CD4-positive, alpha-beta T cell treated with Interleukin-6 for 4 hours (primary cell): Measurements from ENCODE around the gene GMPS.
"Not testable (repeated sequence)": the region's sequence is repeated elsewhere in the genome, so short reads cannot be mapped to it uniquely, and the experiment has no call there.

Source experiments
- DNase-seq: peaks from one replicate; pipeline ENCODE4 v3.0.0-alpha.2; 2020; ENCODE audit warnings: mixed read lengths

The GMPS gene

DNA sequence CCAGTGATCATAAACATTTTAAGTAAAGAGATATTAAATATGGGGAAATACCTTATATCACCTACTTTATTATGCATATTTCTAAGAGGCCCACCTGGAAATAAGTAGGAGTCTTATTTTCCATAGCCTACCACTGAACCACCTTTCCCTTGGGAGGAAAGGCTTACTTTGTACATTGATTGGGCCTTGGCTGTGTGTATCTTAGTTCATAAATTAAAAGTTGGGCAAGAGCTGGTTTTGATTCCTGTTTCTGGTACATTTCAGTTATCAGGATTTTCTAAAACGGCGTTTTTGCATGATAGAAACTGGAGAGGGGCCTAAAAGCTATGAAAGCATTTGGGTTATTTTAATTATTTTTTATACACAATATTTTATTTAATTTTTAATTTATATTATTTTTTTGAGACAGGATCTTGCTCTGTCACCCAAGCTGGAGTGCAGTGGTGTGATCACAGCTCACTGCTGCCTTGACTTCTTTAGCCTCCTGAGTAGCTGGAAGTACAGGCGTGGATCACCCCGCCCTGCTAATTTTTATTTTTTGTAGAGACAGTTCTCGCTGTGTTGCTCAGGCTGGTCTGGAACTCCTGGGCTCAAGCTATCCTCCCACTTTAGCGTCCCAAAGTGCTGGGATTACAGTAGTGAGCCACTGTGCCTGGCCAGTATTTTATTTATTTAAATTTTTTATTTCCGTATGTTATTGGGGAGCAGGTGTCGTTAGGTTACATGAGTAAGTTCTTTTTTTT, 2.6 kb downstream of the GMPS start:
- no peak for DNase-seq

DNA sequence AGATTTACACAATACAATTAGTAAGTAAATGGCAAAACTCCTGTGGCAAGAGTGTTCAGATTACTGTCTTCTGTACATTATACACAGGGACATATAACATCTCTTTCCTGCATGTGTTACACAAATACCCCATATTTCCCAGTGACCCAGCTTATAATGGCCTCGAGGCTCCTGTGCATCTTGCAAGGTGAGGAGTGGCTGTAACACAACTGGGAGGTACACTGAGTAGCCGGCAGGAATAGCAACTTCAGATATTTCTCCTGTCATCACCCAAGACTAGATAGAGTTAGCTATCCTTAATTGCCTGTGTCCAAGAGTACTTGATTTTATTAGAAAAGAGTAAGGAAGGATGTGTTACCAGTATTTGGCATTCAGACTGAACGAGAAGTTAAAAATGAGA, 5.6 kb downstream of the GMPS start:
- DNase-seq = no peak

DNA sequence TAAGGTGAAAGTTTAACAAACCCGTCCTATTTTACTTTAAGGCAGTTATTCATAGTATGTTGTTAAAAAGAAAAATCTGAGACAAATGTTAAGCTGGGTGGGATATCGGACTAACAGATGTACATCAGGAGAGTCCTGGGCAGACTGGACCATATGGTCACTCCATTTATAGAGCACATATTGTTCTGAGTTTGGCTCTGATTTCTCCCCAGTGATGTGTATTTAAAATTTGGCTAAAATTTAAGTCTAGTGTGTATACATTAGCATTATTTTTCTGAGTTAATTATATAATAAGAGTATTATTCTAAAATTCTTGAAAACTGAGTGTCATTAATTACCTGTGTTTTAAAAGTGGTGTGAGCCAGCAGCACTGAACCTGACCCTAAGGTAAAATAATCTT, 6.1 kb downstream of the GMPS start:
- DNase-seq = no peak

DNA sequence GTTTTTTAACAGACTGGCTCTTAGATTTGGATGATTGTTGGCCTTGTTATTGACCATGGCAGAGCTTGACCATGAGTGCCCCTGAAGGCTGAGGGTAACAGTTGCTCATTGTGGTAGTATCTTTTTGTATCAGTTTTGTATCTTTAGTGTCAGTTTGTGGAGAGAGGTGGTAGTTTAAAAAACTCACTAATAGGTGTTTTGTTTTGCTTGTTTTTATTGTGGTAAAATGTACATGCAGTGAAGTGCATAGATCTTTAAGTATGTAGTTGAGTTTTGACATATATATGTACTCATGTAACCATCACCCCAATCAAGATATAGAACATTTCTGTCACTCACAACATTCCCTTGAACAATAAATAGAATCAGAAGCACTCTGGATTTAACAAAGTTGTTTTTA, 9.8 kb downstream of the GMPS start:
- DNase-seq = no peak

DNA sequence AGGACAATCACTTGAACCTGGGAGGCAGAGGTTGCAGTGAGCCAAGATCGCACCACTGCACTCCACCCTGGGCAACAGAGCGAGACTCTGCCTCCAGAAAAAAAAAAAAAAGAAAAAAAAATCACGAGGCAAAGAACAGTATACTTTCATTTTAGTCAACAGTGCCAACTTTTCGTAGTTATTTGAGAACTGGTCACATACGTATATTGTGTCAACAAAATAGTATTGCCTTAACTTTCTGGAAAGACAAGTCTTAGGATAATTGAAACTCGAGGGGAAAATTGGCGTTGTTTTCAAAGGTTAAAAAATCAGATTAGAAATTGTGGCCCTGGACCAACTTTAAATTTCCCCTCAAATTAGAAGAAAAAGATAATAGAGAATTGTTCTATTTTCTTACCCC, 13.8 kb downstream of the GMPS start:
- no peak for DNase-seq

DNA sequence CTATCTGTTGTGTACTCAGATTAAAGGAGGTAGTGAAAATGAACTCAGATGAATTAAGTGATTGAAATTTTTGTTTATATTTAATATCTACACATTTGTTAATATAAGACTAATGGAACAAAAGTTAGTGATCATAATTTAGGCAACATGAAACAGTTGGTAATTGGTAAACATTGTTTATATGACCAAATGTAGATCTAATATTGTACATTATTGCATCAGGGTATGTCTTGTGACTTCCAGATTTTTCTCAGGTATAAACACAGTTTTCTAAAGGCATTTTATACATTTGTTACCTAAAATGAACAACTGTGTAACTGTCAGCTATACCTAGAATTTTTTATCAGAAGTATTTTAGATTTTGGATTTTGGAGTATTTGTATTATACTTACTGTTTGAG, 14.8 kb downstream of the GMPS start:
- no peak for DNase-seq

DNA sequence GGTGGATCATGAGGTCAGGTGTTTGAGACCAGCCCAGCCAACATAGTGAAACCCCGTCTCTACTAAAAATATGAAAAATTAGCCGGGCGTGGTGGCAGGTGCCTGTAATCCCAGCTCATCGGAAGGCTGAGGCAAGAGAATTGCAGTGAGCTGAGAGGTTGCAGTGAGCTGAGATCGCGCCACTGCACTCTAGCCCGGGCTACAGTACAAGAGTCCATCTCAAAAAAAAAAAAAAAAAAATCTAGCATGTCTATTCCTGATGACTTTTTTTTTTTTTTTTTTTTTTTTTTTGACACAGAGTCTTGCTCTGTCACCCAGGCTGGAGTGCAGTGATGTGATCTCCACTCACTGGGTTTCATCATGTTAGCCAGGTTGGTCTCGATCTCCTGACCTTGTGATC, 15.9 kb downstream of the GMPS start:
- DNase-seq = not testable (repeated sequence)

DNA sequence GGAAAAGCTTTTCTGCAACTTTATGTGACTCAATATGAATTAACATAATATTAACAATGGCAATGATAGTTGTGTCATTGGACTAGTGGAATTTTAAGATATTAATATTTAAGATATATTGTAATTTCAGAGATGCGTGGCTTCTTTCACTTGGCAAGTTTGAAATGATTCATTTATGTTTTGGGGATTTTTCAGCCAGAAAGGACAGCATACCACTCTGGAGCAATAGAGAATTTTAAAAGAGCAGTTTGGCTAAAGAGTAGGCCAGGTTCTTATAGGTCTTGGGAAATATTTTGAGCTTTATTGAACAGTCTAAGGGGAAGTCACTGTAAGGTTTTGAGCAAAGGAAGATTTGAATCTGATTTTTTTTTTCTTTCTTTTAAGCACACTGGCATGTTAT, 16.5 kb downstream of the GMPS start:
- DNase-seq = no peak

DNA sequence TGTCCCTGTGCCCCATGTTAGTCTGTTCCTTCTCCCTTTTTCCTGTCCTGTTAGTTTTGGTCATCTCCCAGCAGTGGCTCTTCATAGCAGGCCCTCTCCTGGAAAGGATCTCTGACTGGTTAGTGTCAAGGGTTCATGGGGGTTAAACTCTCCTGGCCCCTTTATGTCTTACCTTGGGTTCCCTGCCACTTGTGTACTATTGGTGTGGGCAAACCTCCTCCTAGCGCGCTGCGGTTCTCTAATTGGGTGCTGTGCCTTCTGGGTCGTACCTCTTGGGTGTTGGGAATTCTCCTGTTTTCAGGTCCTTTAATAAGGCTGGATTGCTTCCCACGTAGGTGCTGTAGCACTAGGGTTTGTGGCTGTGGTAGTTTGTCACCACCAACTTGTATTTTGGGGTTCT, 18.8 kb downstream of the GMPS start:
- no peak for DNase-seq

DNA sequence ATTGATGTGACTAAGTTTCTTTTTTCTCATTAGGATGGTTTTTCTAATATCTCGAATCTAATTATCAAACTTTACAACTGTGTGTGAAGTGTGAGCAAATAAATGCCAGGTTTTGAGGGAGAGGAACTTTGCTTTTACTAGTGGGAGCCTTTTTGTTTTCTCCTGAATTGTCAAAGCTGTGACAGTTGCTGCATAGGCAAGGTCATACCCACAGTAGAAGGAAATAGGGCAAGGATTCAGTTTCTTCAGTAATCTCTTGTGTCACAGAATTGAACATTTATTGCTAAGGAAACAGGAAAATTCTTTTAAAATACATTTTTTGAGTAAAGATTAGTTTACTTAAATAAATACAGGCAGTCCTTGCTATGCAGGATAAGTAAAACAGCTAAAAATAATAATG, 19.5 kb downstream of the GMPS start:
- DNase-seq = no peak

DNA sequence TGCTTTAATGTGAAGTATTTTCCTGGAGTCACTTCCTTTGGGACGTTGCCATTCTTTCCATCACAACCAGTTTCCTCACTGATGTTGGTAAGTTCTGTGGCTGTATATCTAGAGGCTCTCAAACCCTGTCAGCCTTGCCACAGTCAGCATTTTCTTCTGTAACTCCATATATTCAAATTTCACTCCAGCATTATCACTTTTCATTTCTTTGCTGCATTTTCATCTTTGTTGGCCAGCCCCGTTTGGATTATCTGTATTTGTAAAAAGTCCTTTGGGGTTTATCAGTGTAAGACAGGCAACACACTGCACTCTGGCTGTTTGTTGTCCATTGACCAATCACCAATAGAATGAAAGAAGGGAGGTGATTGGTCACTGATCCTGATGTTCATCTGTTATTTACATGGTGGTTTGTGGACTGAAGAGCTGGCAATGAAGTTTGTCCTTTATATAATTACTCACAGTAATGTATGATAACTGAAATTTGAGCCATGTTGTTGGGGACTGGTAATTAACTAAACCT, 20.3 kb downstream of the GMPS start:
- no peak for DNase-seq

DNA sequence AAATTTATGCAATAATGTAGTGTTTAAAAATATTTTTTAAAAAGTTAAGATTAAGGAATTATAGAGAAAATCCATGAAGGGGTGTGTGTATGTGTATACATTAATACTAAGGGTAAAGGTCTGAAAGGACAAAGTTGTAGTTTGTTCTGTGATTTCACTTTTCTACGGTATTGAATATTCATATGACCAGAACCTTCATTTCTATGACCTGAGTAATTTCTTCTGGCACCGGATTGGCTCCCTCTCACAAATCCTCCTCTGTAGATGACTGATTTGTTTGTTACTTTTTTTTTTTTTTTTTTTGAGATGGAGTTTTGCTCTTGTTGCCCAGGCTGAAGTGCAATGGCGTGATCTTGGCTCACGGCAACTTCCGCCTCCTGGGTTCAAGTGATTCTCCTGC, 20.9 kb downstream of the GMPS start:
- no peak for DNase-seq

DNA sequence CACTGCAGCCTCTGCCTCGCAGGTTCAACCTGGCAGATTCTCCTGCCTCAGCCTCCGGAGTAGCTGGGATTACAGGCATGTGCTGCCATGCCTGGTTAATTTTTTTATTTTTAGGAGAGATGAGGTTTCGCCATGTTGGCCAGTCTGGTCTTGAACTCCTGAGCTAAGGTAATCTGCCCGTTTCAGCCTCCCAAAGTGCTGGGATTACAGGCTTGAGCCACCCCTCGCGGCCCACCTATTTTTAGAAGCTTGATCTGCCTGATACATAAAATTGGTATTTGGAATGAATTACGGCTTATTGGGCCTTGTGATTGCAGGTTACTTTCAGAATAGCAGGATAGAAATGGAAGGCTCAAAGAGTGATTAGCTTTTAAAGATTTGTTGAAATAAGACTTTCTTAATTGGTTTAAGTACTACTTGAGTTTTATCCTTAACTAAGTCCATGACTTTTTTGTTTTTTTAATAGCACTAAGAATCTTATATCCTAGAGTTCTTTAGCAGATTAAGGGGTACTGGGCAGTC, 25.0 kb downstream of the GMPS start:
- no peak for DNase-seq

DNA sequence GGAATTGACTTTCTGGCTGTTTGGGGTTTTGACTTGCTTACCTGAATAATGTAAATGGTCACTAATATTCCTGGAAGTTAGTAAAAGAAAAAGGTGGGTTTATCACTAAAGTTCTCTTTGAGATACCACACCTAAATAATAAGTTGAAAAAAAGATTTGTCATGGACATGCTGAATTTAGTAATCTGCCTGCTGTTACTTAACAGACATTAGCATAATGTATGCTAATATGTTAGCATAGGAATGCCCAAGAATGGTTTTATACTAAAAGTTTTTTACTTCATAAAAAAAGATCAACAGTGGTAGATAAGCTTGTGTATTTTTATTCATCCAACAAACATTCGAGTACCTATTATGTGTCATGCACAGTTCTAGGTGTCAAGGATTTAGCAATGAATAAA, 36.5 kb downstream of the GMPS start:
- no peak for DNase-seq

DNA sequence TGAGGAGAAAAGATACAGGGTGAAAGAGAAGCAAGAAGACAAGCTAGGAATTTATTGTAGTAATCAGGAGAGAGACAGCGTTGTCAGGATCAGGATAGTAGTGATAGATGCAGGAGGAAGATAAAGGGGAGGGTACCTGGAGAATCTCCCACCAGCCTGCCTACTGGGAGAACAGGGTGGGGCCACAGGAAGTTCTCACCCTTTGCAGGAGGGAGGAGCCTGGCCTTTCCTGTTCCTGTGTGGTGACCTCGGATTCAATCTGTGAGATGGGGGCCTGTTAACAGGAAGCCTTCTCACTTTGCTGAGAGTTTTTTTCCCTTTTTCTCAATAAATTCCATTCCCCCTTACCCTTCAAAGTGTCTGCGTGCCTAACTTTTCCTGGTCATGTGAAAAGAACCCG, 37.6 kb downstream of the GMPS start:
- peak; percentile 12 for DNase-seq

DNA sequence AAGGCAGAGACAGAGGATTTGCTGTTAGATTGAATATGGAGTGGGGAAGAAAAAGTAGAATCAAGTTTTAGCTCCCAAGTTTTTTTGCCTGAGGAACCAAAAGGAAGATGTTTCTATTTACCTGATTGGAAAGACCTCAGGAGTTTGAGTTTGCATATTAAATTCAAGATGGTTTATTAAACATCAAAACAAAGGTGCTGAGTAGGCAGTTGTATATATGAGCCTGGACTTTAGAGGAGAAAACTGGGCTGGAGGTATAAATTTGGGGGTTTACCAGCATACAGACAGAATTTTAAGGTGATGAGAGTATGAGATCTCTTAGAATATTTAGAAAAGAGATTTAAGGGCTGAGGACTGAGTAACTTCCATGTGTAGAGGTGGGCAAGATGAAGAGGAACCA, 38.2 kb downstream of the GMPS start:
- no peak for DNase-seq

DNA sequence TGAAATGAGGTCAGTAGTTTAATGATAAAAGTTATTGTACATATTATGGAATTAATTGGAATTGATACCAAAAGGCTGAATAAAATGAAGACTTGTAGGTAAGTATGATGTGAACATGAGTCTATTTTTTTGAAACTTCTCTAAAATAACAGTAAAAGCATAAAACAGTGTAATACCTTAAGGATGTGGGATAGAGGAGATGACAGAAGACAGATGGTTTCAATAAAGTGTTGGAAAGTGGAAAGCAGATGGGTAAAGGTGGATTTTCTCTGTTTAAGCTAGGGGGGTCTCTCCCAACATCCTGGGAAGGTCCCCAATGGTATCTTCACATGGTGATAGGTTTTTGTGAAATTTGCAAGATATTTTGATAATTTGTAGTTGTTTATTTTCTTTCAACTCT, 41.6 kb downstream of the GMPS start:
- DNase-seq = no peak

DNA sequence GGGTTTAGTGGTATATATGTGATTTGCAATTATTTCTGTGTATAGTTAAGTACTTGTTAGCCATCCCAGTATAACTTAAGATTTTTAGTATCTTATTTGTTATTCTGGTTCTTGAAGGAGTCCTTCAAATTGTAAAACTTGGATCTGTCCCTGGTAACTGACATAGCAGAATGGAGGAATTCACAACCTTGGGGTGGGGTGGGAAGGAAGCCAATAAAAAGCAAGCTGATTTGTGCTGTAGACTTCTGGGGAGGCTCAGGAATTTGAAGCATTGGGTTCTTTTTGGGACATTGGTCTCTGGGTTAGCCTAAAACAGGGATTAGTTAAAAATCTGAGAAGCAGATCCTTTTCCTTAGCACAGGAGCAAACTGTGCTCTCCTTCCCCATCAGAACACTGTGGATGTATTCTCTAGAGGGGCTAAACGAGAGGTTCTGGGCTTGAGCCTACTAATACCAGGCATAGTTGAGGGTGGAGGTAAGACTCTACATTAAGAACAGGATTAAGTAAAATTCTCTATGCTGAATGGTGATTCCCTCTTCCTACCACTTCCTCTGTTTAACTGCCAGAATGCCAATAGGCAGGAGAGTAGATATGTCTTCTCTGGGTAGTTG, 42.2 kb downstream of the GMPS start:
- no peak for DNase-seq

DNA sequence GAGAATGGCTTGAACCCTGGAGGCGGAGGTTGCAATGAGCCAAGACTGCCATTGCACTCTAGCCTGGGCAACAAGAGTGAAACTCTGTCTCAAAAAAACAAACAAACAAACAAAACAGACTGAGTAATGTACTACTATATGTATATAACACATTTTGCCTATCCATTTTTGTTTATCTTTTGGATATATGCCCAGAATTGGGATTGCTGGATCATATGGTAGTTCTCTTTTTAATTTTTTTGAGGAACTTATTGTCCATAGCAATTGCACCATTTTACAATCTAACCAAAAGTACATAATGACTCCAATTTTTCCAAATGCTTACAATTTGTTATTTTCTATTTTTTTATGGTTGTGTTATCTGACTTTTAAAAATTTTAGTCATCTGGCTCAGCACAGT, 47.3 kb downstream of the GMPS start:
- DNase-seq = no peak

DNA sequence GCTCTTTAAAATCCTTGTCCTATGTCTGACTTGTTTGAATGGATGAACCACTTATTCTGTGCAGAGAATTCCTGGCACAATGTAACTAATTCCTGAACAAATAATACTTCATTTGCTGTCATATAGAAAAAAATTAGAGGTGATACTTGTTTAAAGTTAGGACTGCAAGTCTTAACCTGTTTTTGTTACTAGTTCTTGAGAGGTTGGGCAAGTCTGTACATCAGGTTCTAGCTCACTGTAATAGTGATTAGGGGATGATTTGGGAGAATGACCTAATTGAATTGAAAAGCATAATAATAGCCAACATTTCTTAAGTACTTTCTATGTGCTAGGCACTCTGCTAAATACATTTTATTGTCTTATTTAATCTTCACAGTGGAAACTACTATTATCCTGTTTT, 49.3 kb downstream of the GMPS start:
- no peak for DNase-seq

DNA sequence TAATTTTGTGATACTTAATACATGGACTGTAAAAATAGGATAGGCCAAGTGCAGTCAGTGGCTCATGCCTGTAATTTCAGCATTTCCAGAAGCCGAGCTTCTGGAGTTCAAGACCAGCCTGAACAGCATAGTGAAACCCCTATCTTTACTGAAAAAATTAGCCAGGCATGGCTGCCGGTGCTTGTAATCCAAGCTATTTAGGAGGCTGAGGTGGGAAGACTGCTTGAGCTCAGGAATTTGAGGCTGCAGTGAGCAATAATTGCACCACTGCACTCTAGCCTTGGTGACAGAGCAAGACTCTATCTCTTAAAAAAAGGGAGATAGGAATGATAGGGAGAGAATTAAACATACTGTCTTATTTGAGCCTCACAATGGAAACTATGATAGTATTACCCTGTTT, 51.0 kb downstream of the GMPS start:
- DNase-seq = no peak

DNA sequence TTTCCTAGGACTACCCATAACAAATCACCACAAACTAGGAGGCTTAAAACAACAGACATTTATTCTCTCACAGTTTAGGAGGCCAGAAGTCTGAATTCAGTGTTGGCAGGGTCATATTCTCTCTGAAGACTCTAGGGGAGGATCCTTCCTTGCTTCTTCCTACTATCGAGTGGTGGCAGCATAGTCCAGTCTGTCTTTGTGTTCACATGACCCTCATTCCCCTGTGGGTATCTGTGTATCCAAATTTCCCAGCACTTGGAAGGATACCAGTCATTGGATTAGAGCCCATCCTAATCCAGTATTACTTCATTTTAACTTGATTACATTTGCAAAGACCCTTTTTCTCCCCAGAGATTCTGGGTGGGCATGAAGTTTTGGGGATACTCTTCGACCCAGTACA, 63.8 kb downstream of the GMPS start:
- no peak for DNase-seq

DNA sequence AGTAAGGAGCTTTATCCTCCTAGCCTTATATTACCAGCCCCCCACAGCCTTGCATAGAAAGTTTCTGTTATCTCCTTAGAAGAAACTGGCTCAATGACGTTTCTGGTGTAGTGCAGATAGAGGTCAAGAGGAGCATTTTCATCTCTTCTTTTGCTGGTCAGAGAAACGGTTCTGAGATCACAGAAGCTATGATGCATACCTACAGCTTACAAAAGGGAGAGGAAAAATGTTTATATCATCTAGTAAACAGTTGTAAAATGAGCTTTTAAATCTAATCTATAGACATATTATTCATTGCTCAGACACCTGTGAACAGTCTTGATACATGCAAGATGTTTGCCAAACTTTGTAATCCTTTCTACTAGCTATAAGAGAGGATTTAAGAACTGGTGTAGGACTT, 68.0 kb downstream of the GMPS start:
- DNase-seq = no peak

DNA sequence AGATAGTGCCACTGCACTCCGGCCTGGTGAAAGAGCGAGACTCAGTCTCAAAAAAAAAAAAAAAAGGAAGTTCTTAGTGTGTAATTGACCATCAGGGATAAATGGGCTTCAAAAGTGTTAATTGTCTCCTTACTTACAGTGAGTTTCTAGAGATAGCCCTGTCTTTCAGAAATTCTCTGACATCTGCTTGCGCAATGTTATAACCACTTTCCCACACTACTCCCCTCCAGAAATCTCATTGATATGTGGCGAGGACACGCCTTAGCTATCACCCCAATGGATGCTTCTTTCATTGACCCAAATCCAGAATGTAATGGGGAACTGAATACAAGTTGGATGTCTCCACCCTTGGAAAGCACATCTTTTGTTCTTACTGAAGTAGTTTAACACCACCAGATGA, 70.9 kb downstream of the GMPS start:
- no peak for DNase-seq

DNA sequence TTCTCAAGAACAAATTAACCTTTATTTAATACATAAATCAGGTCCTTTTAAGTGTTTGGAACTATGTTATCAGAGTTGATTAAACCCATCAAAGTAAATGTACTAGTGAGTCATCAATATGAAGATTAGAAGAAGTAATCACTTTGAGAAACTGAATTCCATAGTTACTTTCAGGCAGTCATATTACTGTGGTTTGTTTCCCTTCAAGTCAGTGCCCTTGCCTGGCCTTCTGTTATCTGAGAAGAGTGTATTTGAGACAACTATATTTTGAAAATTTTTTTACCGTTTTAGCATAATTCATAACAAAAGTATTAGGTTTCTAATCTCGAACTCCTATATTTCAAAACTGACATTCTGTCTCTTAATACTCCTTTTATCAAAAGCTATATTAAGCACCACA, 73.6 kb downstream of the GMPS start:
- no peak for DNase-seq
